Upper lobe of left lung (tissue), 4 donors: ENCODE results near the gene CLEC19A.

Source experiments
- POLR2A ChIP-seq, 4 donors: fragments of 450-650 bp; IDR thresholded peaks; one replicate each; pipeline ENCODE4 v1.5.1; 2016 to 2017; ENCODE audit warnings: antibody characterized with exemption in 4 of 4, mild to moderate bottlenecking in 2 of 4
- TF ChIP-seq, protein P1 (sequence below), 6 experiments: fragments of 450-650 bp in 4 of 6; fragments of 200-600 bp in 2 of 6; sonication (generic) in 2 of 6; IDR thresholded peaks; one replicate each; pipeline ENCODE4 v1.5.1; 2016 to 2019; ENCODE audit warnings: antibody characterized with exemption in 6 of 6

DNA sequence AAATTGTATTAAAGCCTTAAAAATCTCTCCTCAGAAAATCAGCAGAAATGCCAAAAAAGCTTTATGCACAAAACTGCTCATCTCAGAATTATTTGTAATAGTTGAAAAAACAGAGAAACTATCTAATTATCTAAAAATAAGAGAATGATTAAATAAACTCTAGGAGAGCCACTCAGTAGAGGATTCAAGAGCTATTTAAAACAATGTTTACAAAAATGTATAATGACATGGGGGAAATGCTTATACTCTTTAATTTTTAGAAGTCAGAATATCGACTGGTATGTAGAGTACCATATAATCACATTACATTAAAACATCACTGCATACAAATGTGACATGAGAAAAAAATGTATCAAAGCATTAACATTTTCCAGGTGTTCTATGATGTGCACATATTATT is 11.9 kb downstream of the CLEC19A start:
- TF ChIP-seq POLR2A (IDR thresholded peaks at IDR 0.05) = no peak
- TF ChIP-seq, protein P1, sequence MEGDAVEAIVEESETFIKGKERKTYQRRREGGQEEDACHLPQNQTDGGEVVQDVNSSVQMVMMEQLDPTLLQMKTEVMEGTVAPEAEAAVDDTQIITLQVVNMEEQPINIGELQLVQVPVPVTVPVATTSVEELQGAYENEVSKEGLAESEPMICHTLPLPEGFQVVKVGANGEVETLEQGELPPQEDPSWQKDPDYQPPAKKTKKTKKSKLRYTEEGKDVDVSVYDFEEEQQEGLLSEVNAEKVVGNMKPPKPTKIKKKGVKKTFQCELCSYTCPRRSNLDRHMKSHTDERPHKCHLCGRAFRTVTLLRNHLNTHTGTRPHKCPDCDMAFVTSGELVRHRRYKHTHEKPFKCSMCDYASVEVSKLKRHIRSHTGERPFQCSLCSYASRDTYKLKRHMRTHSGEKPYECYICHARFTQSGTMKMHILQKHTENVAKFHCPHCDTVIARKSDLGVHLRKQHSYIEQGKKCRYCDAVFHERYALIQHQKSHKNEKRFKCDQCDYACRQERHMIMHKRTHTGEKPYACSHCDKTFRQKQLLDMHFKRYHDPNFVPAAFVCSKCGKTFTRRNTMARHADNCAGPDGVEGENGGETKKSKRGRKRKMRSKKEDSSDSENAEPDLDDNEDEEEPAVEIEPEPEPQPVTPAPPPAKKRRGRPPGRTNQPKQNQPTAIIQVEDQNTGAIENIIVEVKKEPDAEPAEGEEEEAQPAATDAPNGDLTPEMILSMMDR (IDR thresholded peaks at IDR 0.05) = no peak
